GM13976 (cell line): ENCODE measurements around the gene PIF1.

Source experiments
- DNase-seq: peaks from one replicate; pipeline ENCODE4 v3.0.0; 2012; ENCODE audit warnings: low spot score
- in situ Hi-C: fragments of 300-500 bp; cut with MboI; formaldehyde crosslinking; loops from one replicate; pipeline ENCODE4 v1.12.0; 2022; ENCODE audit warnings: low sequenced_read_pairs, mixed read lengths, inconsistent platforms; ENCODE audit not compliant: unreplicated experiment
- TF ChIP-seq, protein P1 (sequence below): IDR thresholded peaks from 2 replicates; pipeline ENCODE4 v1.5.1; 2012; ENCODE audit warnings: borderline replicate concordance, mild to moderate bottlenecking; ENCODE audit not compliant: insufficient read depth; ENCODE audit errors: extremely low read depth, missing control alignments, control extremely low read depth

Gene PIF1

DNA sequence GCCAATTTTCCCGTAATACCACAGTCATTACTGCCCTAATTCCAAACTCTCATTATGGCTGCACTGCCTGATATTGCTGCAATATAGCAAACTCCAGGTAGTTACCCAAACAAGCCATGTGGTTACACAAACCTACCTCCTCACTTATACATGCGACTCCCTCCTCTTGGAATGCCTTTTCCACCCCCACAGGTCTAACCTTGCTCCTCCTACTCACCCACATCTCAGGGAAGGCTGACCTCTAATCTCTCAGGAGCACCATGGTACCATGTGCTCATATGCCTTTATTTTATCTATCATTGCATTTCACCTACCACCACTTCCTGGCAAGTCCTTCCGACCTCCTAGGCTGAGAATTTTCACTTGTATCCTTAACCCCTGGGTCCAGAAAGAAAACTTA, 53.0 kb downstream of the PIF1 start:
- in situ Hi-C loops = no loop called here
- TF ChIP-seq, protein P1, sequence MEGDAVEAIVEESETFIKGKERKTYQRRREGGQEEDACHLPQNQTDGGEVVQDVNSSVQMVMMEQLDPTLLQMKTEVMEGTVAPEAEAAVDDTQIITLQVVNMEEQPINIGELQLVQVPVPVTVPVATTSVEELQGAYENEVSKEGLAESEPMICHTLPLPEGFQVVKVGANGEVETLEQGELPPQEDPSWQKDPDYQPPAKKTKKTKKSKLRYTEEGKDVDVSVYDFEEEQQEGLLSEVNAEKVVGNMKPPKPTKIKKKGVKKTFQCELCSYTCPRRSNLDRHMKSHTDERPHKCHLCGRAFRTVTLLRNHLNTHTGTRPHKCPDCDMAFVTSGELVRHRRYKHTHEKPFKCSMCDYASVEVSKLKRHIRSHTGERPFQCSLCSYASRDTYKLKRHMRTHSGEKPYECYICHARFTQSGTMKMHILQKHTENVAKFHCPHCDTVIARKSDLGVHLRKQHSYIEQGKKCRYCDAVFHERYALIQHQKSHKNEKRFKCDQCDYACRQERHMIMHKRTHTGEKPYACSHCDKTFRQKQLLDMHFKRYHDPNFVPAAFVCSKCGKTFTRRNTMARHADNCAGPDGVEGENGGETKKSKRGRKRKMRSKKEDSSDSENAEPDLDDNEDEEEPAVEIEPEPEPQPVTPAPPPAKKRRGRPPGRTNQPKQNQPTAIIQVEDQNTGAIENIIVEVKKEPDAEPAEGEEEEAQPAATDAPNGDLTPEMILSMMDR = no peak
- DNase-seq = no peak

DNA sequence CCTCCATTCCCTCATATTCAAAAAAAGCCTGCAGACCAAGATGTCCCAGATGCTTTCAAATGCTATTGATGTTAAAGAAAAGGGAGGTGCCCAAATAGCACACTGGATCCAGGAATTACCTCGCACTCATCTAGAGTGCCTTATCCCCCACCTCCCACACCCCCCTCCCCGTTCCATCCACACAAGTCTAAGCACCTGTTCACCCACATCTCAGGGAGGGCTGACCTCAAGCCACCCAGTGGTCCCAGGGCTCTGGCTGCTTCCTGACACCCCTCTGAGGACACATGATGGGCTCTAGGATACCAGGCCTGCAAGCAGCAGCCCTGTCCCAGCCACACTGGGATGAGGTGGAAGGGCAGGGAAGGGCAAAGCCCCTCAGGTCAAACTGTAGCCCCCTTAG, 54.8 kb downstream of the PIF1 start:
- TF ChIP-seq, protein P1 = no peak
- no peak for DNase-seq
- in situ Hi-C loops = no loop called here

GRCh38 chr15:64767203-64767602, 58.2 kb downstream of the PIF1 start:
- DNase-seq = no peak
- in situ Hi-C loops = no loop called here
- TF ChIP-seq, protein P1 = no peak

- in situ Hi-C loops = no loop called here
- TF ChIP-seq, protein P1 = no peak
- no peak for DNase-seq
Measured at GRCh38 chr15:64766058-64766457, 59.4 kb downstream of the PIF1 start.
